Measurements from ENCODE around the gene BABAM2. TPM values are rescaled to one million over a fixed set of nuclear protein-coding genes. Genes with fewer than 3 reads are reported as not detected.

BABAM2 gene
- total and polyA plus RNA-seq, 2 experiments from 2014 or later, result 17.8 to 21.5 TPM

GRCh38 chr2:28225473-28226080, 335.0 kb downstream of the BABAM2 start:
- H3K4me3 ChIP-seq, result no peak overlapping the region
- no peaks in the 10 kb centered on the region for H3K9me2 ChIP-seq (ENCODE audit: insufficient read depth)
- Mint-ChIP-seq H3K4me3 (no peak overlapping the region), H3K9me3 (no peaks in the 10 kb centered on the region), H3K36me3 (ENCODE audit: low read depth) (no peaks in the 10 kb centered on the region), H3K27ac (no peak overlapping the region), H3K4me1 (peaks cover 6% of the 10 kb centered on the region), H3K27me3 (ENCODE audit: insufficient read depth, low read depth, poor library complexity) (no peaks in the 10 kb centered on the region)
- TF ChIP-seq CREB1 (CRISPR knock-in tag; IDR thresholded peaks at IDR 0.05; ENCODE audit: low read depth) (no peak), EZH2phosphoT487 (IDR thresholded peaks at IDR 0.05; ENCODE audit: unreplicated experiment) (no peak), ZNF331 (CRISPR knock-in tag; IDR thresholded peaks at IDR 0.05; ENCODE audit: low read depth) (no peak), EZH2 (IDR thresholded peaks at IDR 0.05; ENCODE audit: low read depth, unreplicated experiment) (no peak), ZNF114 (CRISPR knock-in tag; IDR thresholded peaks at IDR 0.05) (no peak), ETS1 (IDR thresholded peaks at IDR 0.05) (no peak), POLR2AphosphoS5 (IDR thresholded peaks at IDR 0.05; ENCODE audit: low read depth) (no peak), REST (IDR thresholded peaks at IDR 0.05; ENCODE audit: unreplicated experiment) (no peak), NANOG (IDR thresholded peaks at IDR 0.05; ENCODE audit: borderline replicate concordance) (no peak), STAT1 (IDR thresholded peaks at IDR 0.05; ENCODE audit: unreplicated experiment) (no peak), ZNF462 (CRISPR knock-in tag; IDR thresholded peaks at IDR 0.05) (no peak), JUNB (IDR thresholded peaks at IDR 0.05; ENCODE audit: unreplicated experiment) (no peak)
- TF ChIP-seq, protein P1, sequence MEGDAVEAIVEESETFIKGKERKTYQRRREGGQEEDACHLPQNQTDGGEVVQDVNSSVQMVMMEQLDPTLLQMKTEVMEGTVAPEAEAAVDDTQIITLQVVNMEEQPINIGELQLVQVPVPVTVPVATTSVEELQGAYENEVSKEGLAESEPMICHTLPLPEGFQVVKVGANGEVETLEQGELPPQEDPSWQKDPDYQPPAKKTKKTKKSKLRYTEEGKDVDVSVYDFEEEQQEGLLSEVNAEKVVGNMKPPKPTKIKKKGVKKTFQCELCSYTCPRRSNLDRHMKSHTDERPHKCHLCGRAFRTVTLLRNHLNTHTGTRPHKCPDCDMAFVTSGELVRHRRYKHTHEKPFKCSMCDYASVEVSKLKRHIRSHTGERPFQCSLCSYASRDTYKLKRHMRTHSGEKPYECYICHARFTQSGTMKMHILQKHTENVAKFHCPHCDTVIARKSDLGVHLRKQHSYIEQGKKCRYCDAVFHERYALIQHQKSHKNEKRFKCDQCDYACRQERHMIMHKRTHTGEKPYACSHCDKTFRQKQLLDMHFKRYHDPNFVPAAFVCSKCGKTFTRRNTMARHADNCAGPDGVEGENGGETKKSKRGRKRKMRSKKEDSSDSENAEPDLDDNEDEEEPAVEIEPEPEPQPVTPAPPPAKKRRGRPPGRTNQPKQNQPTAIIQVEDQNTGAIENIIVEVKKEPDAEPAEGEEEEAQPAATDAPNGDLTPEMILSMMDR (conservative IDR thresholded peaks at IDR 0.05; ENCODE audit: low read depth in 2 of 2), result no peak
- H3F3A ChIP-seq (replicated peaks; ENCODE audit: low read depth), result no peaks in the 10 kb centered on the region
- no peaks in the 10 kb centered on the region for H3K36me3 ChIP-seq (ENCODE audit: insufficient read depth)
- ATAC-seq, result no peak
- H3K27ac ChIP-seq (ENCODE audit: low read depth), result no peak overlapping the region
- H4K20me1 ChIP-seq (replicated peaks; ENCODE audit: insufficient read depth), result no peaks in the 10 kb centered on the region
- no peak for DNase-seq (ENCODE audit: low spot score)
- H3K4me2 ChIP-seq, result no peak overlapping the region
- no peaks in the 10 kb centered on the region for H3K27me3 ChIP-seq (ENCODE audit: insufficient read depth)
- H3K79me2 ChIP-seq (replicated peaks; ENCODE audit: insufficient read depth), result no peaks in the 10 kb centered on the region
- H3K4me1 ChIP-seq (ENCODE audit: insufficient read depth), result no peaks in the 10 kb centered on the region
- H2AFZ ChIP-seq, result no peak overlapping the region
